ENCODE data around the gene KLHL9.

DNA sequence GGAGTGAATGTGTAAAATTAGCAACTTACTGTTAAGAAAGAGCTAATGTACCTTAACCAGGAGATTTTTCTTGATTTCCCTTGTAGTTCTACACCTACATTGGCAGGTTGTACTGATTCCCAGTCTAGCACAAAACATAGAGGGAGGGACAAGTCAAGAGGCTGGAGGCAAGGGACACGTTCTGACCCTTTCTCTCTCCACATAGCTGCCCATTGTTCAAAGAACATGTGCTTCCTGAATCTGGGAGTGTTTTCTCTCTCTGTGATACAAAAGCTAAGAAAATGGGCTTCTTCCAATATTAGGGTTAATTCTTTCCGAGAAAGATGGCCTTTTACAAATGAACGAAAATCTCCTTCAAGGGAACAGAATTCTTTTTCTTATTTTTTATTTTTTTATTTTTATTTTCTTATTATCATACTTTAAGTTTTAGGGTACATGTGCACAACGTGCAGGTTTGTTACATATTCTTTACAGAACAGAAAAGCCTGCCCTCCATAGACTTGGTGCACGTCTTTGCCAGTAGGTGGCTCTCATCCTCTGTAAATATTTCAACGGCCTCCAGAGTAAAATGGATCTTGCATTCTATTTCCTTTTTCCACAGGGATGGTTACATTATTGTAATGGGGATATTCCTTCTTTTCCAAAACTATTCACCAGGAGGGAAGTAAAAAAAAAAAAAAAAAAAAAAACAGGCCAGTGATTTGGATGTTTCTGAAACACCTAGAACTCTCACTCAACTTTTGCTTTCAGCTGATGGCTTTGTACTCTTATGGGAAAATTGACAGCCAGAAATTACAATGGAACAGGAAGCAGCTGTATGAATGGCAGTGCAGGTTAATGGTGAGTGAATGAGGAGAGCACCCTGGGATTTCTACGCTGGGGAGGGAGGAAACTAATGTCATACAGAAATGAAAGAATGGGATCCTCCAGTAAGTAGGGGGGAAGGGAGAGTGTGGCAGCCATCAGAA, 17.0 kb downstream of the KLHL9 start:
- TF ChIP-seq CTCF (conservative IDR thresholded peaks at IDR 0.05; ENCODE audit: low read length) (peak; percentile 84), EZH2phosphoT487 (IDR thresholded peaks at IDR 0.05; ENCODE audit: borderline replicate concordance, low read depth, low read length) (no peak)

Measured in OCI-LY7 (cell line).